Effector memory CD8-positive, alpha-beta T cell (primary cell): ENCODE data around the gene PTPRM.

ENCODE experiments used
- ATAC-seq: fragments of 150-1000 bp; cut with Tn5 transposase; replicated peaks from 2 replicates; pipeline ENCODE4 v1.10.0; 2021; ENCODE audit warnings: mild to moderate bottlenecking, moderate library complexity
- DNase-seq, 3 experiments: peaks; one replicate each; pipeline ENCODE4 v3.0.0; 2021
- H3K27ac Mint-ChIP-seq, 2 donors: one replicate each; pipeline ENCODE4 v1.8.0; 2022; ENCODE audit warnings: mild to moderate bottlenecking in 2 of 2, mixed read lengths in 2 of 2, moderate library complexity in 2 of 2
- H3K27me3 Mint-ChIP-seq, 2 donors: one replicate each; pipeline ENCODE4 v1.8.0; 2022; ENCODE audit warnings: mixed read lengths in 2 of 2
- H3K36me3 Mint-ChIP-seq: one replicate; pipeline ENCODE4 v1.8.0; 2022; ENCODE audit warnings: mild to moderate bottlenecking, moderate library complexity, mixed read lengths; ENCODE audit not compliant: insufficient read depth
- H3K4me1 Mint-ChIP-seq, 2 donors: one replicate each; pipeline ENCODE4 v1.8.0; 2022; ENCODE audit warnings: low read depth in 2 of 2, mixed read lengths in 2 of 2
- H3K4me3 Mint-ChIP-seq, 2 donors: one replicate each; pipeline ENCODE4 v1.8.0; 2022; ENCODE audit warnings: mild to moderate bottlenecking in 2 of 2, mixed read lengths in 2 of 2, moderate library complexity in 2 of 2
- H3K9me3 Mint-ChIP-seq, 2 donors: one replicate each; pipeline ENCODE4 v1.8.0; 2022; ENCODE audit warnings: mixed read lengths in 2 of 2

The PTPRM gene

DNA sequence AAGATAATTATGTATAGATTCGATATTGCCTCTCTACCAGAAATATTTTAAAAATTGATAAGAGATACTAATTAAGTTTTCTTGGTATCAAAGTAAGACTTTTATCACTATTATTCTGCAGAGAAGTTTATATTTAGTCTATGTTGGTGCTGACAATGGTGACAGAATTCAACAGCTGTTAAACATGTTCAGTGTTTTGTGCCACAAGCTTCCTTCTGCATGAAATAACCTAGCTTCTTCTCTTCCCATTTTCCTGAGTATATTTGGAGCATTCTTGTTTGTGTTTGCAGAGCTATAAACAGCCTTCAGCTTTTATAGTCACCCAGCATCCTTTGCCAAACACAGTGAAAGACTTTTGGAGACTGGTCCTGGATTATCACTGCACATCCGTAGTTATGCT, 812.9 kb downstream of the PTPRM start:
- Mint-ChIP-seq H3K4me3 (no peak overlapping the region), H3K27ac (no peak overlapping the region), H3K27me3 (no peaks in the 10 kb centered on the region), H3K9me3 (no peaks in the 10 kb centered on the region), H3K4me1 (peaks cover 0 to 2% of the 10 kb centered on the region in 2 donors), H3K36me3 (peaks cover 23% of the 10 kb centered on the region)
- DNase-seq: no peak
- ATAC-seq: no peak

DNA sequence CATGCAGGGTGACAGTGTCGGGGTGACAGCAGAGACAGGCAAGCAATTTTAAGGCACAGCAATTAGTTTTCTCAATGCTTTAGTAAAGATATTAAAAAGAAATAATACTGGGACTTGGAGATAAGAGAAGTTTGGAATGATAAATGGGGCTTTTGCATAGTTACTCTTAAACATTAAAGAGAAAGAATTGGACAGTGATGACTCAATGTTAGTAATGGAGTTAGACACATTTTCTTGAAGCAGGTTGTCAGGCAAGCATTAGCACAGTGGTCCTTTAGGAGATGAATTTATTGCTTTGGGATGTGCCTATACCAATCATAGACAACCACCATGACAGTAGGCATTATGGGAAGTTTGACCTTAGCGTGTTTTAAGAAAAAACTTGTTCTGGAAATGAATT, 813.8 kb downstream of the PTPRM start:
- ATAC-seq (no peak), DNase-seq (no peak)
- no peak overlapping the region for H3K27ac Mint-ChIP-seq
- no peak overlapping the region for H3K4me3 Mint-ChIP-seq
- no peaks in the 10 kb centered on the region for H3K27me3 Mint-ChIP-seq
- peaks cover 30% of the 10 kb centered on the region for H3K36me3 Mint-ChIP-seq
- no peaks in the 10 kb centered on the region for H3K9me3 Mint-ChIP-seq
- H3K4me1 Mint-ChIP-seq: peaks cover 0 to 2% of the 10 kb centered on the region in 2 donors

DNA sequence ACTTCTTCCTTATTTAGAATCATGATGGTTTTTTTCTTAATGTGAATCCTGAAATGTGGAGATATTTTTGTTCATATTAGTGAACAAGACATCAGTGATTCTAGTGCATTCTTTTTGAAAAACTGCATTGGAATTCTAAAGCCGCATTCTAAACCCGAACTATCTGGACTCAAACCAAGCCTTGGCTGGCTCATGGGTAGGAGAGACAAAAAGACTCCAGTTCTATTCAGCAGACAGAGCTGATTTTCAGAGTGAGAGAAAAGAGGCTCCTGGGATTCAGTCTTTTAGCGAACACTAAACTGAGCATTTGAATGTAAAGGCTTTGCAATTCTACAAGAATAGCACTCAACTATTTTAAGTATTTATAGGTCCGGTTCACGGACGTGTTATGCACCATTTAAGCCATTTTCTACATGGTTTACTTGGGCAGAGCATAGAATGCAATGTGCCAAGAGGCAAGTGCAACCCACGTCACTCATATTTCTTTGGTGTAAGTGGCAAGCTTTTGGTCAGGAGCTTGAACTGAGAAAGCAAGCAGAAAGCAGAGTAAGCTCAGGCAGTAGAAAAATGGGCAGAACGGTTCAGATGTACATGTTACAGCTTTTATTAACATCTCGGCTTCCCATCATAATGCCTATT, 814.8 kb downstream of the PTPRM start:
- H3K4me1 Mint-ChIP-seq: peaks cover 0 to 2% of the 10 kb centered on the region in 2 donors
- H3K4me3 Mint-ChIP-seq: no peak overlapping the region
- no peaks in the 10 kb centered on the region for H3K9me3 Mint-ChIP-seq
- H3K27me3 Mint-ChIP-seq: no peaks in the 10 kb centered on the region
- no peak for DNase-seq
- no peak for ATAC-seq
- H3K36me3 Mint-ChIP-seq: peaks cover 30% of the 10 kb centered on the region
- H3K27ac Mint-ChIP-seq: no peak overlapping the region

DNA sequence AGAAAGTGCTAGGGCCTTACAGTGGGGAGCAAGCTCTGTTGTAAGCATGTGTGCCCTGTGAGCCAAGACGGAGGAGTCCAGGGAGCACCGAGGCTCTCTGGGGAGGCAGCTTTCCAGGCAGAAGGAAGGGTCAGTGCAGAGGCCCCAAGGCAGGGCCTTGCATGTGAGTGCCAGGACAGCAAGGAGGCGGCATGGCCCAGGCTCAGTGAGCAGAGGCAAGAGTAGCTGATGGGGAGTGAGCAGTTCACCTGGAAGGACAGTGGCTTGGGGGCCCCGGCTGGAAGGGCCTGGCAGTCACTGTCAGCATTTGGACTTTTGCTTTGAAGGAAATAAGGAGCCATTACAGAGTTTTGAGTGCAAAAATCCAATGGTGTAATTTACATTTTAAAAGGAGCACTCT, 818.3 kb downstream of the PTPRM start:
- peaks cover 24% of the 10 kb centered on the region for H3K36me3 Mint-ChIP-seq
- no peaks in the 10 kb centered on the region for H3K27me3 Mint-ChIP-seq
- DNase-seq (no peak), ATAC-seq (no peak)
- H3K27ac Mint-ChIP-seq: peak overlapping the region in 1 of 2 donors; percentile 1
- H3K9me3 Mint-ChIP-seq: no peaks in the 10 kb centered on the region
- peaks cover 0 to 2% of the 10 kb centered on the region in 2 donors for H3K4me1 Mint-ChIP-seq
- no peak overlapping the region for H3K4me3 Mint-ChIP-seq

DNA sequence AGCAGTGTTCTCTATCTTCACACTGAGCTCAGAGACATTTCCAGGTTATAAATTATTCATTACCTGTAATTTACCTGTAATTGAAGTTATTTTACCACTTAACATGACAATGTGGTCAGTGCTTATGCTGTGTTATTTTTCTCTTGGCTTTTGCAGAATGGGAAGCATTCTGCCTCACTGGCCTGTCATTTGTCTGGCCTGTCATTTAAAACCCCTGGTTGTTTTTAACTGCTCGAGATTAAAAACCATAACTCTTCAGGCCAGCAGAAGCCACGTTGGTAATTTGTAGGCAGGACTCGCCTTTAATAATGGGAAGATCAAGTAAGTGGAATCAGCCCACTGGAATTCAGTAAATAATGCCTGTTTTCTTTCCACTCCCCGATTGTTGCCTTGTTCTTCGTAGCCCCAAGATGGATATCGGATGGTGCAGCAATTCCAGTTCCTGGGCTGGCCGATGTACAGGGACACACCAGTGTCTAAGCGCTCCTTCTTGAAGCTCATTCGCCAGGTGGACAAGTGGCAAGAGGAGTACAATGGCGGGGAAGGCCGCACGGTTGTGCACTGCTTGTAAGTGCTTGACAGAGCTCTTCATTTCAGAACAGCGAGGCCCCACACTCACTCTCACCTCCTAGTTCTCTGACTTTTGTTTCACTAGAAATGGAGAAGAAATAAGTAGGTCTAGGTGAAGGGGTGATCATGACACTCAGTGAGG, 819.7 kb downstream of the PTPRM start:
- no peak overlapping the region for H3K27ac Mint-ChIP-seq
- H3K4me1 Mint-ChIP-seq: peaks cover 0 to 2% of the 10 kb centered on the region in 2 donors
- DNase-seq: no peak
- H3K27me3 Mint-ChIP-seq: no peaks in the 10 kb centered on the region
- no peaks in the 10 kb centered on the region for H3K9me3 Mint-ChIP-seq
- no peak overlapping the region for H3K4me3 Mint-ChIP-seq
- no peak for ATAC-seq
- peaks cover 16% of the 10 kb centered on the region for H3K36me3 Mint-ChIP-seq

DNA sequence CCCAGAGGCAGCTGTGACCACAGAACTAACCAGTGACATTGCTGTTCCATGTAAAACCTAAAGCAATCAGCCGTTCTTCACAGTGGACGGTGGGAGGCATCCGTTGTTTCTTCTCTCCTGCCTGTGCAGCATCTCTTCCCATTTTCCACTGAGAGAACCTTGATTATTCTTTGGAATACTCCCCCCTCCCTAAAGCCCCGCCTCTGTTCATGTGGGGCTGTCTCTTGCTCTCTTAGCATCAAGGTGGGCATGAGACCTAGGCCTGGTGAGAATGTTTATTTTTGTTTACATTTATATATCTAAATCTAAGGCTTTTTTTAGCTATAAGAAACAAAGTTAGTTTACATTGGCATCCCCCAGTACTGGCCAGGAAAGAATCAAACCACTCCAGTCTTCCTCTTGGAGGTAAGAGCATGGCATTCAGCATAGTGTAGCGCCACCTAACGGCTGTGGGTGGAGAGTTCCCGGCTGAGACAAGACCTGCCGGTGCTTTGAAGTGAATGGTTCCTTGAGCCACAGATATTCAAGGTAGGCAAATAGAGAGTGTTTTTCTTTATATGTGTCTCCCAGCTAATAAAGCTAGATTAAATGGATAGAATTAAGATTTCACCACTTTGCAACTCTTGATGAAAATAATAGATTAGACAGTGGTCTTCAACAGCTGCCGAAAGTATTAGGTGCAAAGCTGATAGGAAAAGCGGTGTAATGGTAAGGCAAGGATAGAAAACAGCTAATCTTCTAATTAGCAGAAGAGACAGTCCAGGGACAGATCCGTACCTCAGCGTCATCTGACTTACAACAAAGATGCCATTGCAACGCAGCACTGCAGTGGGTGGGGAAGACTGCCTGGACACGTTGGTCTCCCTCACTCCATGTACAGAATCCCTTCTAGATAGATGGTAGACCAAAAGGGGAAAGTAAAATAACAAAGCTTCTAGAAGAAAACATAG, 822.5 kb downstream of the PTPRM start:
- H3K4me3 Mint-ChIP-seq: no peak overlapping the region
- H3K27me3 Mint-ChIP-seq: no peaks in the 10 kb centered on the region
- H3K36me3 Mint-ChIP-seq: peaks cover 13% of the 10 kb centered on the region
- ATAC-seq (no peak), DNase-seq (peak in 1 of 3 experiments; percentile 7)
- no peaks in the 10 kb centered on the region for H3K9me3 Mint-ChIP-seq
- H3K27ac Mint-ChIP-seq: peak overlapping the region in 1 of 2 donors; percentile 86
- no peaks in the 10 kb centered on the region for H3K4me1 Mint-ChIP-seq

DNA sequence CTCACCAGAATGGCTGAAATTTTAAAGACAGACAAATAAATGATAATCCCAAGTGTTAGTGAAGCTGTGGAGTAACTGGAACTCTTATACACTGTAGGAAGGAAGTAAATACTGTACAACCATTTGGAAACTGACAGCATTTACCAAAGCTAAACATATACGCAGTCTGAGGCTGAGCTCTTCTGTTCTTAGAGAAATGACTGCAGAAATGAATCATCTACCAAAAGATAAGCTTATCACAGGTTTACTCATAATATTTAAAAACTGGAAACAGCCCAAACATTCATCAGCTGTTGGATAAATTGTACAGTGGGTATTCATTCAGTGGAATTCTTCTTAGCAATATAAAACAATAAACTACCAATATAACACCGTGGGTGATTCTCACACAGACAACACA, 824.0 kb downstream of the PTPRM start:
- no peaks in the 10 kb centered on the region for H3K27me3 Mint-ChIP-seq
- H3K4me1 Mint-ChIP-seq: no peaks in the 10 kb centered on the region
- H3K27ac Mint-ChIP-seq: peak overlapping the region in 1 of 2 donors; percentile 60
- H3K4me3 Mint-ChIP-seq: no peak overlapping the region
- DNase-seq: no peak
- ATAC-seq: no peak
- peaks cover 3% of the 10 kb centered on the region for H3K36me3 Mint-ChIP-seq
- H3K9me3 Mint-ChIP-seq: no peaks in the 10 kb centered on the region

DNA sequence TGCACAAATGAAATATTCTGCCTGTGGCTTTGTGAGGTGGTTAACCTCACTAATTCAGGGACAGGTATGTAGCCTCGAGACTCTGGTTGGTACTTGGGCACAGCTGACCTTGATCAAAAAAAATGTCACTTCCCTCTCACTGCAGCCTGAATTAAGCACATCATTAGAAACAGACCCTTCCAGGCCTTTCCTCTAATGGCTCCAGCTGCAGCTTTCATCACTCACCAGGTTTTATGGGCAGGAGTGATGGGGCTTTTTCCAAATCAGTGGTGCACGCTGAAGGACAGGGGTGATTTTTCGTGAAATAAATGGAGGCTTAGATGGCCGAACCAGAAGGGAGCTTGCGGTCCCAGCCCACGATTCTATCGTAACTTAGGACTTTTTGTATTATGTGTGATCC, 829.1 kb downstream of the PTPRM start:
- Mint-ChIP-seq H3K36me3 (peaks cover 15% of the 10 kb centered on the region), H3K4me3 (no peak overlapping the region), H3K9me3 (no peaks in the 10 kb centered on the region), H3K27me3 (no peaks in the 10 kb centered on the region), H3K27ac (peak overlapping the region in 1 of 2 donors; percentile 7), H3K4me1 (no peaks in the 10 kb centered on the region)
- DNase-seq (no peak), ATAC-seq (no peak)

DNA sequence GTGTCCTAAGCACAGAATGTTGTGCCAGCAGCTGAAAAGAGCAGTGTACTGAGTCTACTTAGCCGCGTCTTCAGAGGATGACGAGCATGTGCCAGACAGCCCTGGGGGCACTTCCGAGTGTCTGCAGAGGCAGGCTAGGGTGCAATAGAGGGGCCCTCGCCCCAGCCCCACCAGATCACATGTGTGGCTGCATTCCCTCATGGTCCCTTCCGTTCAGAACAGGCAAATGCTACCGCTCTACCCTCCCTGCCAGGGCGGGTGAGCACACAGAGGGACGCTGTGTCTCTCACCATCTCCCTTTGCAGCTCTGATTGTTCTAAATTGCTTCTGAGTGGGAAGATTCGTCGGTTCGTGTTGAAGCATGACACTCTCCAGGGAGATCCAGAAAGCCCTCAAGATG, 829.9 kb downstream of the PTPRM start:
- Mint-ChIP-seq H3K36me3 (peaks cover 12% of the 10 kb centered on the region), H3K4me1 (no peaks in the 10 kb centered on the region), H3K4me3 (no peak overlapping the region), H3K27me3 (no peaks in the 10 kb centered on the region), H3K9me3 (no peaks in the 10 kb centered on the region), H3K27ac (peak overlapping the region in 1 of 2 donors; percentile 12)
- DNase-seq (no peak), ATAC-seq (no peak)

DNA sequence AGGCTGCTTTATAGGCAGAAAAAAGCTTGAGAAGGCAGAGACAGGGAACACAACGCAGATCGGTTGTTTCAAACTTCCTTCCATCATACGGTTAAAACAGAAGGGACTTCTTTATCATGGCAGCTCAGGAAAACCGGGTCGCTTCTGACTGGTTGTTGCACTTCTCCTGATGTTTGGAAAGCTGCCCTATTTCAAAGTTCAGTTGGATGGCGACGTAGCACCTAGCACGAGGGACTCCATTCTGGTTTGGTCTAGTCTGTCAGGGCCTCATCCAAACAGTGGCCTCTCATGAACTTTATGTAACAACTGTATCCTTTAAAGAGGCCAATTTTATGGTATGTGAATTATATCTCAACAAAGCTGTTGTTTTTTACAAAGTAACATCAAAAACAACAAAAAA, 832.0 kb downstream of the PTPRM start:
- Mint-ChIP-seq H3K27ac (no peak overlapping the region), H3K27me3 (no peaks in the 10 kb centered on the region), H3K36me3 (peaks cover 12% of the 10 kb centered on the region), H3K4me3 (no peak overlapping the region), H3K4me1 (no peaks in the 10 kb centered on the region), H3K9me3 (peaks cover 0 to 5% of the 10 kb centered on the region in 2 donors)
- ATAC-seq (no peak), DNase-seq (no peak)

DNA sequence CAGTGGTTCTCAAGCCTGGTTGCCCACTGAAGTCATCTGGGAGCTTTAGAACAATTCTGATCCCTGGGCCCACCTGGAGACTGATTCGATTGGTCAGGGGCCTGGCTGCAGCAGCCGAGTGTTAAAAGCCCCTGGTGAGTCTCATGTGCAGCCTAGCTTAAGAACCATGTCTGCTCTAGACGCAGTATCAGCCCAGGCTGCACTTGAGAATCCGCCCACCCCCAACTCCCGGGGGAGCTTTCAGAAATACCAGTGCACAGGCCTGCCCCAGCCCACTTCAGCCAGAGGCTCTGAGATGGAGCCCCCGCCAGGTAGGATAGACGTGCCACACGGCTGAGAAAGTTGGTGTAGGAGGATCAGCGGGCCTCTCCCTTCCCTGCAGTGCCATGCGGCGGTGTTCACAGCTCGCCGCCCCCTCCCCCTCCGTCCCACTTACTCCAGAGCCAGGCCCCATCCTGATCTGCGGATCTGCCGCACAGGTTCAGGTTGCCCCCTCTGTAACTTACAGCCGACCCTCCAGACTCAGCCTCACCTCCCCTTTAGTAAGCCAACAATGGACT, 833.2 kb downstream of the PTPRM start:
- no peak overlapping the region for H3K4me3 Mint-ChIP-seq
- H3K27me3 Mint-ChIP-seq: no peaks in the 10 kb centered on the region
- DNase-seq: no peak
- no peak for ATAC-seq
- H3K36me3 Mint-ChIP-seq: peaks cover 12% of the 10 kb centered on the region
- H3K9me3 Mint-ChIP-seq: peaks cover 0 to 8% of the 10 kb centered on the region in 2 donors
- no peak overlapping the region for H3K27ac Mint-ChIP-seq
- H3K4me1 Mint-ChIP-seq: no peaks in the 10 kb centered on the region

DNA sequence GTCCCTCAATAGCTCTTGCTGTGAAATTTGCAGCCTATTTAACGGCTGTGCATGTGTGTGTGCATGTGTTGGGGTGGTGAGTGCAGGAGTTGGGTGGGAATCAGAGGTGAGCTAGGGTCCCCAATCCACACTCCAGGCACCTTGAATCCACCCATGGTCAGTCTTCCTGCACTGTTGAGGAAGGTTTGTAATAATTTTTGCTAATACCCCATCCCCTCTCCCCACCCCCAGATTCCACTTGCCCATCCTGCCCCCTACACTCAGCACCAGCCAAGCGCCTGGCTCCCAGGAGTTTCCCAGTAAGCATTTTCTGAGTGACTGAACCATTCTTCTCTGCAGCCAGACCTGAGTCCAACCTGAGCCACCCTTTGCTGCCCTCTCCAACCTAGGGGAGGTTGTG, 833.7 kb downstream of the PTPRM start:
- Mint-ChIP-seq H3K27me3 (no peaks in the 10 kb centered on the region), H3K27ac (no peak overlapping the region), H3K4me3 (no peak overlapping the region), H3K4me1 (no peaks in the 10 kb centered on the region), H3K9me3 (peaks cover 0 to 8% of the 10 kb centered on the region in 2 donors), H3K36me3 (peaks cover 12% of the 10 kb centered on the region)
- ATAC-seq (no peak), DNase-seq (no peak)

DNA sequence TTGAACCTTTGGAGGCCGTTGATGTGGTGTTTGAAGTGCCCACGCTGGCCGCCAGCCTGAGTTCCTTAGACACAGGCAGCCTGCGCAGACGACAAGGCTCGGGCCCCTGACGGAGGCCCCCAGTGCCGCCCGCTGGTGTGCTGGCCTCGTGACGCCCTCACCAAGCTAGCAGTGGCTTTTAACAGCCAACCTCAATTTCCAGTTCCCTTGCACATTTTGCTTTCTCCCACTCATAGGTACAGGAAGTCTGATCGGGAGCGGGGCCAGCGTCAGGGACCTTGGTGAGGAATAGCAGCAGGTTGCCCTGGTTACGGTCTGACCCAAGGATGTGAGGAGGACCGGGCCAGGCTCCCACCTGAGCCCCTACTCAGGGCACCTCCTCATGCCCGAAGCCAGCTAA, 834.5 kb downstream of the PTPRM start:
- Mint-ChIP-seq H3K27ac (no peak overlapping the region), H3K4me1 (no peaks in the 10 kb centered on the region), H3K36me3 (peaks cover 12% of the 10 kb centered on the region), H3K9me3 (peaks cover 0 to 8% of the 10 kb centered on the region in 2 donors), H3K4me3 (no peak overlapping the region), H3K27me3 (no peaks in the 10 kb centered on the region)
- DNase-seq (no peak), ATAC-seq (no peak)
